NCI-H446 treated with DMSO at 0.1 percent for 48 hours (cell line): ENCODE measurements around the gene CDK12.

Source experiments
- DNase-seq: peaks from one replicate; lab custom pipeline; 2025; lab: John Stamatoyannopoulos, UW

CDK12 gene

DNA sequence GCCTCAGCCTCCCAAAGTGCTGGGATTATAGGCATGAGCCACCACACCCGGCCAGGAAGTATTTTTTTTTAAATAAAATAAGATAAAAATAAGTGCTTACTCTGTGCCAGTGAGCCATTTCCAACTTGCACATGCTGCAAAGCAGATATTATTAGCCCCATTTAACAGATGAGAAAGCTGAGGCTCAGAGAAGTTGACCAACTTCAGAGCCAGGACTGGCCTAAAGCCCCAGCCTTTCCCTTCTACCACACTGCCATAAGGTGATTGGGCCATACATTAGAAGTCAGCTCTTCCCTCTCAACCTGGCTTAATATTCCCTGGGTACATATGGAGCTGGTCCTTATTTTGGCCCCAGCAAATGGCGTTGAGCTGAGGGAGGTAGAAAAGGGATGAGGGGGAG is 121.4 kb downstream of the CDK12 start:
- DNase-seq = no peak
